ENCODE measurements around the gene RELB. TPM values are rescaled to one million over a fixed set of nuclear protein-coding genes. Genes with fewer than 3 reads are reported as not detected.

The RELB gene
- total RNA-seq, 2 experiments from 2014 or later, result 91.6 to 92.5 TPM

DNA sequence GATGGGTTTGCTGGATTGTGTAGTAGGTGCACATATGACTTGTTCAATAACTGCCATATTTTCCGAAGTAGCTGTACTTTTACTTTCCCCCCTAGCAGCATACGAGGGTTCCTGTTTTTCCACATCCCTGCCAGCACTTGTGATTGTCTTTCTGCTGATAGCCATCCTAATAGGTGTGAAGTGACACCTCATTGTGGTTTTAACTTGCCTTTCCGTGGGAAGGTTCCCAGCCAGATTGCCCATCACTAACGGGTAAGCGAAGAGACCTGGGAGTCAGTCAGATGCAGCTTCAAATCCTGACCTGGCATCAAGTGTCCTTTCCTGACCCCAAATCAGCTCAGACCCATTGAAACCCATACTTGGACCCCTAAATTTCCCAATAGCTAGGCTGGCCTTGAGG, 41.6 kb upstream of the RELB start:
- Histone ChIP-seq H3K9me3 (ENCODE audit: control insufficient read depth in 1 of 2, insufficient read depth in 1 of 2, low read length in 2 of 2) (no peaks in the 10 kb centered on the region), H3K4me1 (ENCODE audit: insufficient read depth, low read length) (peaks cover 32% of the 10 kb centered on the region), H3K27me3 (ENCODE audit: control insufficient read depth in 1 of 2, insufficient read depth in 2 of 2, low read length in 2 of 2) (no peaks in the 10 kb centered on the region), H3K4me3 (ENCODE audit: low read length) (no peak overlapping the region), H3K27ac (ENCODE audit: low read depth in 1 of 2, low read length in 2 of 2) (no peak overlapping the region), H3K36me3 (ENCODE audit: insufficient read depth, low read length) (peaks cover 41% of the 10 kb centered on the region)
- CTCF ChIA-PET, result no interaction called here
- Mint-ChIP-seq H3K27ac (no peak overlapping the region), H3K36me3 (ENCODE audit: low read depth) (peaks cover 46% of the 10 kb centered on the region), H3K4me1 (ENCODE audit: low read depth) (peaks cover 46% of the 10 kb centered on the region), H3K9me3 (no peaks in the 10 kb centered on the region), H3K27me3 (no peaks in the 10 kb centered on the region), H3K4me3 (peak overlapping the region; percentile 25)
- no peak for TF ChIP-seq CTCF (IDR thresholded peaks at IDR 0.05)
- POLR2A ChIA-PET, result no interaction called here
- intact Hi-C loops (cut with DNase I, micrococcal nuclease), result loop anchor here in 1 of 2 experiments (5.0 to 10.0 kb wide), 2 partner anchors 133 to 905 kb away; partner anchors contain the start of genes FOXA3, PPP1R37 and SYMPK
- ATAC-seq (ENCODE audit: poor library complexity) (no peak), DNase-seq (no peak)

GRCh38 chr19:44960906-44961728, 40.1 kb upstream of the RELB start:
- Histone ChIP-seq H3K9me3 (ENCODE audit: control insufficient read depth in 1 of 2, insufficient read depth in 1 of 2, low read length in 2 of 2) (no peaks in the 10 kb centered on the region), H3K27me3 (ENCODE audit: control insufficient read depth in 1 of 2, insufficient read depth in 2 of 2, low read length in 2 of 2) (no peaks in the 10 kb centered on the region), H3K27ac (ENCODE audit: low read depth in 1 of 2, low read length in 2 of 2) (no peak overlapping the region), H3K4me1 (ENCODE audit: insufficient read depth, low read length) (peaks cover 24% of the 10 kb centered on the region), H3K4me3 (ENCODE audit: low read length) (no peak overlapping the region), H3K36me3 (ENCODE audit: insufficient read depth, low read length) (peaks cover 48% of the 10 kb centered on the region)
- ATAC-seq (ENCODE audit: poor library complexity) (no peak), DNase-seq (no peak)
- CTCF ChIA-PET, result no interaction called here
- TF ChIP-seq CTCF (IDR thresholded peaks at IDR 0.05), result no peak
- H3K9me3 Mint-ChIP-seq, result no peaks in the 10 kb centered on the region
- H3K4me1 Mint-ChIP-seq (ENCODE audit: low read depth), result peaks cover 33% of the 10 kb centered on the region
- POLR2A ChIA-PET, result no interaction called here
- peak overlapping the region; percentile 20 for H3K4me3 Mint-ChIP-seq
- no peak overlapping the region for H3K27ac Mint-ChIP-seq
- peaks cover 55% of the 10 kb centered on the region for H3K36me3 Mint-ChIP-seq (ENCODE audit: low read depth)
- no peaks in the 10 kb centered on the region for H3K27me3 Mint-ChIP-seq
- intact Hi-C loops (cut with DNase I, micrococcal nuclease), result no loop called here

- DNase-seq (no peak), ATAC-seq (ENCODE audit: poor library complexity) (no peak)
- TF ChIP-seq CTCF (IDR thresholded peaks at IDR 0.05), result no peak
- H3K4me3 ChIP-seq (ENCODE audit: low read length), result no peak overlapping the region
- Mint-ChIP-seq H3K9me3 (no peaks in the 10 kb centered on the region), H3K27me3 (no peaks in the 10 kb centered on the region), H3K27ac (no peak overlapping the region), H3K4me1 (ENCODE audit: low read depth) (peaks cover 26% of the 10 kb centered on the region), H3K36me3 (ENCODE audit: low read depth) (peaks cover 62% of the 10 kb centered on the region), H3K4me3 (no peak overlapping the region)
- H3K4me1 ChIP-seq (ENCODE audit: insufficient read depth, low read length), result peaks cover 17% of the 10 kb centered on the region
- H3K27ac ChIP-seq (ENCODE audit: low read depth in 1 of 2, low read length in 2 of 2), result no peak overlapping the region
- H3K27me3 ChIP-seq (ENCODE audit: control insufficient read depth in 1 of 2, insufficient read depth in 2 of 2, low read length in 2 of 2), result no peaks in the 10 kb centered on the region
- intact Hi-C loops (cut with DNase I, micrococcal nuclease), result no loop called here
- POLR2A ChIA-PET, result no interaction called here
- H3K9me3 ChIP-seq (ENCODE audit: control insufficient read depth in 1 of 2, insufficient read depth in 1 of 2, low read length in 2 of 2), result no peaks in the 10 kb centered on the region
- CTCF ChIA-PET, result no interaction called here
- H3K36me3 ChIP-seq (ENCODE audit: insufficient read depth, low read length), result peaks cover 51% of the 10 kb centered on the region
Observed at GRCh38 chr19:44961821-44962220, 39.4 kb upstream of the RELB start.
